Astrocyte (in vitro differentiated cells and primary cell): ENCODE data around the gene TMEM175.

Experiments
- CTCF ChIP-seq: IDR thresholded peaks from 2 replicates; pipeline ENCODE4 v1.5.1; 2011; ENCODE audit warnings: low read depth, mild to moderate bottlenecking, inconsistent platforms, low read length, moderate library complexity; ENCODE audit not compliant: insufficient read depth
- EZH2 ChIP-seq: IDR thresholded peaks from 2 replicates; pipeline ENCODE4 v1.6.1; 2012; ENCODE audit warnings: mild to moderate bottlenecking, low read length, inconsistent platforms; ENCODE audit not compliant: insufficient read depth

GRCh38 chr4:991451-992296 lies 59.4 kb downstream of the TMEM175 start:
- TF ChIP-seq CTCF (no peak), EZH2 (no peak)
